Measurements from ENCODE around the gene ARFGEF2. TPM values are rescaled to one million over a fixed set of nuclear protein-coding genes. Genes with fewer than 3 reads are reported as not detected.

Gene ARFGEF2
- total and polyA plus RNA-seq, 2 of the 8 experiments (the other 6 are each of a cell fraction or from before 2014, with no cell fraction given): 8.1 to 21.8 TPM

GRCh38 chr20:48965189-48965910, 43.8 kb downstream of the ARFGEF2 start:
- Histone ChIP-seq H2BK120ac (replicated peaks; ENCODE audit: low read depth, low read length) (no peak overlapping the region), H2BK15ac (ENCODE audit: low read length) (no peak overlapping the region), H3K56ac (replicated peaks; ENCODE audit: insufficient read length, low read depth, low read length) (no peak overlapping the region), H3K79me2 (ENCODE audit: control insufficient read depth in 1 of 2, insufficient read depth in 2 of 2, low read length in 2 of 2) (no peaks in the 10 kb centered on the region), H3K27me3 (replicated peaks in 1 of 4; ENCODE audit: control insufficient read depth in 3 of 4, extremely low read depth in 1 of 4, insufficient read depth in 3 of 4, low read length in 3 of 4) (no peaks in the 10 kb centered on the region), H3K4me3 (ENCODE audit: extremely low read depth in 1 of 4, insufficient read depth in 2 of 4, low read depth in 3 of 4, low read length in 4 of 4) (no peak overlapping the region), H3K4me2 (ENCODE audit: insufficient read depth in 1 of 2, low read depth in 2 of 2, low read length in 2 of 2) (no peak overlapping the region), H3K36me3 (ENCODE audit: control insufficient read depth in 2 of 4, insufficient read depth in 4 of 4, low read length in 3 of 4) (peaks cover 2 to 19% (median 12%) of the 10 kb centered on the region in 4 experiments; a peak in 7 of 8 replicates), H3K23me2 (ENCODE audit: low read depth, low read length) (0 out of 2 replicates have a peak, but pooled peaks cover 2% of the 10 kb centered on the region), H2BK12ac (ENCODE audit: low read depth, low read length) (no peak overlapping the region), H3K4ac (replicated peaks; ENCODE audit: insufficient read length, low read depth, low read length) (no peak overlapping the region), H3K9me3 (ENCODE audit: insufficient read depth in 2 of 2, low read depth in 1 of 2, low read length in 1 of 2) (no peaks in the 10 kb centered on the region), H2BK5ac (ENCODE audit: low read depth, low read length) (no peak overlapping the region), H2AFZ (ENCODE audit: low read length) (no peak overlapping the region), H4K5ac (ENCODE audit: insufficient read length, low read depth, low read length) (no peak overlapping the region), H2BK20ac (ENCODE audit: low read length) (no peak overlapping the region), H2AK5ac (ENCODE audit: low read depth, low read length) (no peak overlapping the region), H3K14ac (ENCODE audit: insufficient read length) (no peak overlapping the region), H3K27ac (ENCODE audit: low read depth, low read length) (no peak overlapping the region), H3K4me1 (replicated peaks in 1 of 4; ENCODE audit: control insufficient read depth in 3 of 4, insufficient read depth in 4 of 4, low read length in 3 of 4) (no peaks in the 10 kb centered on the region), H3K9ac (replicated peaks in 1 of 4; ENCODE audit: extremely low read depth in 1 of 4, low read depth in 3 of 4, low read length in 3 of 4) (no peak overlapping the region), H4K8ac (ENCODE audit: extremely low read depth, insufficient read depth, low read length) (no peak overlapping the region), H3K79me1 (ENCODE audit: low read depth, low read length) (no peaks in the 10 kb centered on the region; the same call in 1 of the 2 replicates), H3K18ac (ENCODE audit: extremely low read depth, low read length) (no peak overlapping the region), H3K23ac (ENCODE audit: insufficient read length) (no peak overlapping the region), H4K20me1 (replicated peaks in 1 of 2; ENCODE audit: control insufficient read depth in 1 of 2, insufficient read depth in 2 of 2, low read length in 2 of 2) (no peaks in the 10 kb centered on the region), H4K91ac (replicated peaks; ENCODE audit: insufficient read length, low read length) (no peak overlapping the region)
- WGBS, 2 experiments (ENCODE audit: extremely low coverage in 1 of 2, insufficient coverage in 1 of 2, insufficient read length in 1 of 2, insufficient replicate concordance in 2 of 2, low coverage in 1 of 2, low lambda C conversion rate in 2 of 2, missing lambda C conversion rate in 1 of 2): 89% methylated on average over 3 of the region's 3 CpGs; no CpG with 5 or more reads in 1 of the 2 experiments
- FAIRE-seq (no peak), DNase-seq (ENCODE audit: low read depth in 1 of 2, low spot score in 2 of 2) (no peak)
- ChIA-PET CTCF (ENCODE audit: partially characterized antibody) (no interaction called here), POLR2A (ENCODE audit: partially characterized antibody) (no interaction called here)
- TF ChIP-seq SP1 (IDR thresholded peaks at IDR 0.05; ENCODE audit: low read depth, low read length): no peak
- no peak for TF ChIP-seq YY1 (IDR thresholded peaks at IDR 0.05; ENCODE audit: low read depth, low read length)
- TF ChIP-seq KDM4A (IDR thresholded peaks at IDR 0.05; ENCODE audit: low read depth, low read length, severe bottlenecking): no peak
- no peak for TF ChIP-seq SIN3A (conservative IDR thresholded peaks at IDR 0.05 in 1 of 2, IDR thresholded peaks at IDR 0.05 in 1 of 2; ENCODE audit: low read depth in 1 of 2, low read length in 2 of 2)
- TF ChIP-seq, protein P1, sequence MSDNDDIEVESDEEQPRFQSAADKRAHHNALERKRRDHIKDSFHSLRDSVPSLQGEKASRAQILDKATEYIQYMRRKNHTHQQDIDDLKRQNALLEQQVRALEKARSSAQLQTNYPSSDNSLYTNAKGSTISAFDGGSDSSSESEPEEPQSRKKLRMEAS (IDR thresholded peaks at IDR 0.05): no peak
- no peak for TF ChIP-seq SRF (IDR thresholded peaks at IDR 0.05; ENCODE audit: low read depth, low read length)
- no peak for TF ChIP-seq USF2 (IDR thresholded peaks at IDR 0.05; ENCODE audit: low read length)
- no peak for TF ChIP-seq SIX5 (IDR thresholded peaks at IDR 0.05; ENCODE audit: low read depth, low read length)
- no peak for TF ChIP-seq SP2 (IDR thresholded peaks at IDR 0.05; ENCODE audit: low read length)
- TF ChIP-seq RNF2 (IDR thresholded peaks at IDR 0.05; ENCODE audit: borderline replicate concordance, low read depth, low read length, missing control alignments, poor library complexity, severe bottlenecking): no peak
- TF ChIP-seq EZH2 (IDR thresholded peaks at IDR 0.05; ENCODE audit: low read depth, low read length, severe bottlenecking): no peak

Data from H1 (cell line).